GM23338 (cell line): ENCODE data around the gene DUSP10.

ENCODE experiments used
- EZH2 ChIP-seq: fragments of 200-600 bp; sonication (generic); IDR thresholded peaks from one replicate; pipeline ENCODE4 v1.8.0; 2017; ENCODE audit warnings: antibody characterized with exemption, mild to moderate bottlenecking, low read depth; ENCODE audit not compliant: unreplicated experiment
- EZH2phosphoT487 ChIP-seq: fragments of 200-600 bp; sonication (generic); IDR thresholded peaks from one replicate; pipeline ENCODE4 v1.8.1; 2018; ENCODE audit warnings: antibody characterized with exemption; ENCODE audit not compliant: unreplicated experiment
- POLR2AphosphoS5 ChIP-seq: IDR thresholded peaks from 2 replicates; pipeline ENCODE4 v1.6.1; 2016; ENCODE audit warnings: antibody characterized with exemption, low read depth
- STAT1 ChIP-seq: IDR thresholded peaks from one replicate; pipeline ENCODE4 v1.6.1; 2016; ENCODE audit warnings: antibody characterized with exemption; ENCODE audit not compliant: unreplicated experiment
- TF ChIP-seq, protein P1 (sequence below), 2 experiments: fragments of 200-600 bp in 1 of 2; sonication (generic) in 1 of 2; conservative IDR thresholded peaks; 2 replicates each; pipeline versions ENCODE4 v1.5.1 to v1.6.1; 2016 to 2017; ENCODE audit warnings: antibody characterized with exemption in 2 of 2, low read depth in 2 of 2, mild to moderate bottlenecking in 2 of 2, moderate library complexity in 1 of 2

DNA sequence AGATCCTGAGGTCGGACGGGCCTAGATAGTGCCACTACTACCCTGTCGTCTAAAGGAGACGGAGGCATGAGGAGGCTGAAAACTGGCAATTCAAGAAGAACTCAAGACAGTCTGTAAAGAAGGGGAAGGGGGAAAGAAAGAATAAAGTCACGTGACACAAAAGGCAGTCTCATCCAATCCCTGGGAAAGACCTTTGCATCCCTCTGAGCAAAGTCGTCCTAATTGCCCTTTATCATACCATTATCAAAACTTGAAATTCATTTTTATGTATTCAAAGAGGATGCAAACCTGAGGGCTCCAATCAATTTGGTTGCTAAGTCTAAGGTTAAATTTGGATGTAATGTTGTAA is 2.2 kb downstream of the DUSP10 start:
- TF ChIP-seq, protein P1, sequence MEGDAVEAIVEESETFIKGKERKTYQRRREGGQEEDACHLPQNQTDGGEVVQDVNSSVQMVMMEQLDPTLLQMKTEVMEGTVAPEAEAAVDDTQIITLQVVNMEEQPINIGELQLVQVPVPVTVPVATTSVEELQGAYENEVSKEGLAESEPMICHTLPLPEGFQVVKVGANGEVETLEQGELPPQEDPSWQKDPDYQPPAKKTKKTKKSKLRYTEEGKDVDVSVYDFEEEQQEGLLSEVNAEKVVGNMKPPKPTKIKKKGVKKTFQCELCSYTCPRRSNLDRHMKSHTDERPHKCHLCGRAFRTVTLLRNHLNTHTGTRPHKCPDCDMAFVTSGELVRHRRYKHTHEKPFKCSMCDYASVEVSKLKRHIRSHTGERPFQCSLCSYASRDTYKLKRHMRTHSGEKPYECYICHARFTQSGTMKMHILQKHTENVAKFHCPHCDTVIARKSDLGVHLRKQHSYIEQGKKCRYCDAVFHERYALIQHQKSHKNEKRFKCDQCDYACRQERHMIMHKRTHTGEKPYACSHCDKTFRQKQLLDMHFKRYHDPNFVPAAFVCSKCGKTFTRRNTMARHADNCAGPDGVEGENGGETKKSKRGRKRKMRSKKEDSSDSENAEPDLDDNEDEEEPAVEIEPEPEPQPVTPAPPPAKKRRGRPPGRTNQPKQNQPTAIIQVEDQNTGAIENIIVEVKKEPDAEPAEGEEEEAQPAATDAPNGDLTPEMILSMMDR (conservative IDR thresholded peaks at IDR 0.05; ENCODE audit: low read depth in 2 of 2): no peak
- TF ChIP-seq STAT1 (no peak), EZH2 (no peak), POLR2AphosphoS5 (no peak), EZH2phosphoT487 (no peak)
